GM18520 (cell line): Measurements from ENCODE around the gene MYBPC3.

Source experiments
- ATAC-seq: cut with Tn5 transposase; IDR thresholded peaks from one replicate; pipeline ENCODE4 v1.9.1; 2021; ENCODE audit not compliant: unreplicated experiment

The MYBPC3 gene

GRCh38 chr11:47359162-47359561 is 6.7 kb upstream of the MYBPC3 start:
- ATAC-seq, result no peak

- no peak for ATAC-seq
These were observed 6.2 kb upstream of the MYBPC3 start for GRCh38 chr11:47358731-47359051.

DNA sequence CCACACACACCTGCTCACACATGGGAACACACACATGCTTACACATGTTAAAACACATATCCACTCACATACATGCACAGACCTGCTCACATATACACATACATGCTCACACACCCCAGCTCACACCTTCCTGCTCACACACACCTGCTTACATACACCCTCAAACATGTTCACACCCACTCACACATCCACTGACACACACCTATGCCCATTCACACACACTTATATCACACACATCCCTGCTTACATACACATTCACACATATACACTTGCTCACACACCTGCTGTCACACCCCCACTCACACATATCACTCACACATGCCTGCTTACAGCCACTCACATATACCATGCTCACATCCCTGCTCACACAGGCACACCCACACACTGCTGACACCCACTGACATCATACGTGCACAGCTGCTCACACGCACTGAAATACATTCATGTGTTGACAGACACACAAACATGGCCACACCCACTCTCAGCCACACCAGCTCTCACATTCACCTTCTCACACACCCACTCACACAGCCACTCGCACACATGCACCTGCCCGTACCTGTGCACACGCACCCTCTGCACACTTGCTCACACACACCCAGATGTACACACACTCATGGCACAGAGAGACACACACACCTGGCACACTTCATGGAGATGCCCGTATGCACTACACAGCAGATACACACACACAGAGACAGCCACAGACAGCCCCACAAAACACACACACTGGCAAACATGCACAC is 5.7 kb upstream of the MYBPC3 start:
- no peak for ATAC-seq

GRCh38 chr11:47356998-47357329 is 4.5 kb upstream of the MYBPC3 start:
- ATAC-seq, result no peak

GRCh38 chr11:47356129-47356997 is 3.9 kb upstream of the MYBPC3 start:
- ATAC-seq, result no peak

DNA sequence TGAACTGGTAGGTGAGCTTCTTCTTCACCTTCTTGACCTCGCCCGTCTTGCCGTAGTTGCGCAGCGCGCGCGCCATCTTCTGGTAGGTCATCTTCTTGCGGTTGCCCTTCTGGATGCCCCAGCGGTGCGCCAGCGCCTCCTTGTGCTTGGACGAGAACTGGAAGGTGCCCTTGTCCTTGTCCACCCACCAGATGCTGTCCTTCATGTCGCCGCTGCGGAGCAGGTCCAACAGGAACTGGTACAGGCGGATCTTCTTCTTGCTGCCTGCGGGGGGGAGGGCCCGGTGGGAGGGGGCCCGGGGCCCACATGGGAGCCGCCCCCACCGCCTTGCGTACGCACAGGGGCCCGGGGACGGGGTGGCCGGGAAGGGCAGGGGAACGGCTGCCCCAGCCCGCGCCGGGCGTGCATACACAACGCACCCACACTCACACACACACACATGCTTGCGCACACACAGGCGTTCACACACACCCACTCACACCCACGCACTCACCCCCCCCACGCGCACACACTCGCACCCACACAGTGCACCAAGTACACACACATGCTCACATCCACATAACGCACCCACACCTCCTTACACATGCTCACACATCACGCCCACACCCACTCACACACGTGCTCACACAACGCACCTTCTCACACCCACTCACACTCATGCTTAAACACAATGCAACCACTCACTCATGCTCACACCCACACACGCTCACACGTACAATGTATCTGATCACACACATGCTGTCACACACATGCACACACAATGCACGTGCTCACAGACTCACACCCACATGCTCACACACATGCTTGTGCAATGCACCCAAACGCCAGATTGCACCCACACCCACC is 3.0 kb upstream of the MYBPC3 start:
- no peak for ATAC-seq

DNA sequence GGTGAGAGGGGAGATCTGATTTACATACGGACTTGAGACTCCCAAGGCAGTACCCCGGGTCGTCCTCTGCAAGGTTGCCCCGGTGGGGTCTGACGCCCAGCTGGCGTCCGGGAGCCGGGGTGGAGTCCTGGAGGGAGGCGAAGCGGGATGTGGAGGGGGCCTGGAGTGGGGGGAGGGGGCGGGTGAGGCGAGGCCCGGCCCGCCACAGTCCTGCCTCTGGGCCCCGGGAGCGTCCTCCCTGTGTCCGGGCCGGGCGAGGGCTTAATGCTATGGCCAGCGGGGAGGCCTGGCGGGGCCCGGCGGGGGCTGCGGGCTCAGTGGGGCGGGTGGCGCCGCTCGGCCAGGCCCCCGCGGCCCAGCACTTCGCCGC is 2.4 kb upstream of the MYBPC3 start:
- ATAC-seq, result no peak

- ATAC-seq, result no peak
These were observed 1.7 kb upstream of the MYBPC3 start for GRCh38 chr11:47353978-47354774.

DNA sequence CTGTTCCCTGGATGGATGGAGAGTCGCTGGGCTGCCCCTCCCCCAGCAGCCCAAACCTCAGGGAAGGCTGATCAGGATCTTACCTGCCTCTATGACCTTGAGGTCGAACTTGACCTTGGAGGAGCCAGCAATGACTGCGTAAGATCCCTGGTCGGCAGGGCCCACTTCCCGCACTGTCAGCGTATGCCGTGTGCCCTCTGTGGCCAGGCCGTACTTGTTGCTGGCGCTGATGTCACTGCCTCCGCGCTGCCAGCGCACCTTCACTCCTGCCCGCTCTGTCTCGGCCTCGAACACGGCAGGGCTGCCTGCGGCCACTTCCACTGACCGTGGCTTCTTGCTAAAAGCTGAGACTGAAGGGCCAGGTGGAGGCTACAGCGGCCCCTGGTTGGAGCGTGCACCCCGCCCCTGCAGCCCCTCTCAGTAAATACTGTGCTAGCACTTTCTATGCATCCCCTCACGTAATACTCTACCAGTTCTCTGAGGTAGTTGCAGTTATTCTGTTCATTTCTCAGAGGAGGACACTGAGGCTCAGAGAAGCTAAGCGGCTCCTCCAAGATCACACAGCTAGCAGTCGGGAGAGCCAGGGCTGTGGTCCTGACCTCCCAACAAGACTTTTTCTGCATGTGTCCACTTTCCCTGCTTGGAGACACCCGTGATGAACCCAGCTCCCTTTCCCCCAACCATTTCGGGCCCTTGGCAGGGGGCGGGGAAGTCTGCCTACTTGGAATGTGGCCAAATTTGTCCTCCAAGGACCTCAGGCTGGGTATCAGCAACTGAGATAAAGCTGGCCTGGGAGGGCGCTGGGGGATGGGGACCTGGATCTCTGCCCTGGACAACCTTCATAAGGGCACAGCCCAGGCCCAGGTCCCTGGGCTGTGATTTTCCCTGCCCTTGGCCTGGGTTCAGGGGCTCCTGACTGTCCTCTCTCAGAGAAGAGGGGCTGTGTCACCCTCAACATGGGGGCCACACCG is 1.1 kb downstream of the MYBPC3 start:
- no peak for ATAC-seq

DNA sequence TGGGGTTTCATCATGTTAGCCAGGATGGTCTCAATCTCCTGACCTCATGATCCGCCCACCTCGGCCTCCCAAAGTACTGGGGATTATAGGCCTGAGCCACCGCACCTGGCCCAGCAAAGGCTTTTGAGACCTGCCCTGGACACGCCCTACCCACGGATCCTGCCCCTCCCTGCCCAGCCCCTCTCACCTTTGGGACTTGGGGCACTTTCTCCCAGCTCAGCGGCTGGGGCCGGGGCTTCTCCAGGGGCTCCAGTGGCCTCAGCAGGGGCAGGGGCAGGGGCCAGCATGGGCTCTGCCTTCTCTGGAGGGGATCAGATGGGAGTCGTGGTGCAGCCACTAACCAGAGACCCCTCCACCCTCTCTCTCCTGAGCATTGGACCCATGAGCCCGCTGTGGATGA is 2.2 kb downstream of the MYBPC3 start:
- no peak for ATAC-seq

GRCh38 chr11:47349521-47350095 is 2.9 kb downstream of the MYBPC3 start:
- ATAC-seq, result no peak

- no peak for ATAC-seq
These were observed 3.6 kb downstream of the MYBPC3 start for GRCh38 chr11:47348859-47349258.

DNA sequence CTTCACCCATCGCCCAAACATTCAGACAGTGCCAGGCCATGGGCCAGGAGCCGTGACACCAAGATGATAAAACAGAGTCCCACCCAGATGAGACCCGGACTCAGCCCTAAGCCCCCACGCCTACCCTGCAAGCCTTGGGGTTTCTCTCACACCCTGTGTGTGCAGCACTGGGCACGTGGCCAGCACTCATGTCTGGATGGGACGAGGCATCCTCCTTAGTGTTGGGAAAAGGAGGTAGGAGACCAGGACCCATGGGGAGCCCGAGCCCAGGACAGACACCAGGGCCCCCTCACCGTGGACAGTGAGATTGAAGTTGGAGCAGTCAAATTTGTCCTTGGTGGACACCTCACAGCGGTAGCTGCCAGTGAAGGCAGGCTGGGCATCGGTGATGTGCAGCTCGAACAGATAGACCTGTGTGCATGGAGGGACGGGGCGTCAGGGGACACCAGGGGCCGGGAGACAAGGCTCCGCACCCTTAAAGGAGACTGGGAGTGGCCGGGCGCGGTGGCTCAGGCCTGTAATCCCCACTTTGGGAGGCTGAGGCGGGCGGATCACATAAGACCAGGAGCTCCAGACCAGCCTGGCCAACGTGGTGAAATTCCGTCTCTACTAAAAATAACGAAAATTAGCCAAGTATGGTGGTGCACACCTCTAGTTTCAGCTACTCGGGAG is 4.2 kb downstream of the MYBPC3 start:
- ATAC-seq, result no peak

- ATAC-seq, result no peak
These were observed 5.4 kb downstream of the MYBPC3 start for GRCh38 chr11:47347137-47347536.

GRCh38 chr11:47345890-47346563 is 6.5 kb downstream of the MYBPC3 start:
- ATAC-seq, result no peak

GRCh38 chr11:47342854-47343253 is 9.6 kb downstream of the MYBPC3 start:
- ATAC-seq, result no peak

DNA sequence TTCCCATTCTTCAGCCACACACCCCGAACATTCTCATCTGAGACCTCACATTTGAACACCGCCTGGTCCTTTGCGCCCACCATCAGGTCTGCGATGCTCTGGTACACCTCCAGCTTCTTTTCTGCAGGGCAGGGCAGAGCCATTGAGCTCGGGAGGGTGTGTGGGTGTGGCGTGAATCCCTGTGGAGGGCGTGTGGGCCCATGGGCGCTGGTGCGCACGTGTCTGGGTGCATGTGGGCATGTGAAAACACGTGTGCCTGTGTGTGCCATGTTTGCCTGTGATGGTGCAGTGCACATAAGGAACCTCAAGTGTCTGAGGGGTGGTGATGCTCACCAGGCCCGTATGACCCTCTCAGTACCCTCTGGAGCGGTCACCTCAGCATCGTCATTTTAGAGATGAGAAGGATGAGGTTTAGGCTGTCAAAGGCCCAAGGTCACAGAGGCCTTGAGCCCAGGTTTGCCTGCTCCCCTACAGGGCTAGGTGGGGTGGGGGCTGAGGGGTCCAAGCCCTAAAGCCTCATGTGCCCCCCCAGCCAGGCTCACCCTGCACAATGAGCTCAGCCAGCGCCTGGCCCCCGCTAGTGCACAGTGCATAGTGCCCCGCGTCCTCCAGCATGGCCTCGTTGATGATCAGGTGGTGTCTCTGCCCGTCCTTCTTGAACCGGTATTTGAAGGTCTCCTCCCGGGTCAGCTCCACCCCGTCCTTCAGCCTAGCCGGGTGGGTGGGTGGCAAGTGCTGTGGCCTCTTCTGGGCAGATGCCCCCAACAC is 10.3 kb downstream of the MYBPC3 start:
- no peak for ATAC-seq
